Keratinocyte (primary cell): Measurements from ENCODE around the gene TIMM17B. TPM values are rescaled to one million over a fixed set of nuclear protein-coding genes. Genes with fewer than 3 reads are reported as not detected.

Source experiments
- DNase-seq: peaks from one replicate; pipeline ENCODE4 v3.0.0-alpha.2; 2011; ENCODE audit warnings: low read depth, missing footprints, low spot score
- FAIRE-seq: peaks from 2 replicates; lab custom pipeline; 2011; peaks lifted over from hg19 to GRCh38; lab: Jason Lieb, UNC
- H2AFZ ChIP-seq: 2 replicates; pipeline ENCODE4 v1.6.0; 2012; ENCODE audit warnings: low read length, control low read depth, inconsistent platforms; ENCODE audit not compliant: control insufficient read depth
- H3K27ac ChIP-seq: 2 replicates; pipeline ENCODE4 v1.5.1; 2011; ENCODE audit warnings: low read length; ENCODE audit not compliant: control insufficient read depth, insufficient read depth
- H3K27me3 ChIP-seq: 3 replicates; pipeline ENCODE4 v1.6.0; 2011; ENCODE audit warnings: low read length; ENCODE audit not compliant: control insufficient read depth, insufficient read depth; ENCODE audit errors: extremely low read depth
- H3K36me3 ChIP-seq, 2 experiments: 2 replicates in 1 of 2; 3 replicates in 1 of 2; pipeline ENCODE4 v1.5.1; 2011; ENCODE audit warnings: low read length in 2 of 2, mild to moderate bottlenecking in 1 of 2; ENCODE audit not compliant: control insufficient read depth in 2 of 2, insufficient read depth in 2 of 2; ENCODE audit errors: extremely low read depth in 1 of 2
- H3K4me1 ChIP-seq: 3 replicates; pipeline ENCODE4 v1.5.1; 2011; ENCODE audit warnings: low read length; ENCODE audit not compliant: control insufficient read depth, insufficient read depth; ENCODE audit errors: extremely low read depth
- H3K4me2 ChIP-seq: 3 replicates; pipeline ENCODE4 v1.6.0; 2011; ENCODE audit warnings: low read depth, low read length; ENCODE audit not compliant: control insufficient read depth, insufficient read depth; ENCODE audit errors: extremely low read depth
- H3K4me3 ChIP-seq, 3 experiments: fragments of 200-600 bp in 1 of 3; sonication (generic) in 1 of 3; 2 replicates in 2 of 3; 3 replicates in 1 of 3; pipeline ENCODE4 v1.5.1; 2011 to 2016; ENCODE audit warnings: low read length in 3 of 3, mild to moderate bottlenecking in 3 of 3, control low read depth in 2 of 3, inconsistent platforms in 1 of 3, low read depth in 1 of 3, mixed read lengths in 1 of 3, mixed run types in 1 of 3, moderate library complexity in 1 of 3; ENCODE audit not compliant: control insufficient read depth in 2 of 3, insufficient read depth in 2 of 3; ENCODE audit errors: extremely low read depth in 1 of 3
- H3K79me2 ChIP-seq: 2 replicates; pipeline ENCODE4 v1.6.0; 2012; ENCODE audit warnings: low read length; ENCODE audit not compliant: control insufficient read depth, insufficient read depth
- H3K9ac ChIP-seq: 3 replicates; pipeline ENCODE4 v1.6.0; 2011; ENCODE audit warnings: low read length; ENCODE audit not compliant: control insufficient read depth, insufficient read depth; ENCODE audit errors: extremely low read depth
- H3K9me1 ChIP-seq: 3 replicates; pipeline ENCODE4 v1.6.0; 2011; ENCODE audit warnings: low read length; ENCODE audit not compliant: control insufficient read depth, insufficient read depth; ENCODE audit errors: extremely low read depth
- H3K9me3 ChIP-seq: 2 replicates; pipeline ENCODE4 v1.5.1; 2012; ENCODE audit warnings: low read depth, low read length; ENCODE audit not compliant: control insufficient read depth
- H4K20me1 ChIP-seq: 3 replicates; pipeline ENCODE4 v1.6.0; 2011; ENCODE audit warnings: low read length; ENCODE audit not compliant: control insufficient read depth, insufficient read depth; ENCODE audit errors: extremely low read depth
- CTCF ChIP-seq, 3 experiments: IDR thresholded peaks in 1 of 3; conservative IDR thresholded peaks in 1 of 3; optimal IDR thresholded peaks in 1 of 3; 2 replicates in 2 of 3; 3 replicates in 1 of 3; pipeline versions ENCODE3 to v1.5.1; 2011; ENCODE audit warnings: low read length in 3 of 3, mild to moderate bottlenecking in 3 of 3, moderate library complexity in 2 of 3, control low read depth in 1 of 3, inconsistent platforms in 1 of 3; ENCODE audit not compliant: insufficient read depth in 2 of 3; ENCODE audit errors: extremely low read depth in 1 of 3
- EZH2 ChIP-seq: IDR thresholded peaks from one replicate; pipeline ENCODE4 v1.6.1; 2012; ENCODE audit warnings: inconsistent platforms, mild to moderate bottlenecking, low read length, moderate library complexity
- dilution Hi-C: fragments of 300-500 bp; cut with MboI; formaldehyde crosslinking; loops from one replicate; pipeline ENCODE4 v1.7.0; 2020; ENCODE audit warnings: low sequenced_read_pairs; ENCODE audit not compliant: extremely low pct_ligation_motif_present
- polyA plus RNA-seq, 5 experiments: library from polyadenylated mRNA; depleted of rRNA in 3 of 5; stranded (reverse) in 3 of 5; stranded (forward) in 1 of 5; unstranded in 1 of 5; fragments of >200 nt; gene quantifications; 1 replicate in 1 of 5; 2 replicates in 3 of 5; 3 replicates in 1 of 5; pipeline versions ENCODE4 v1.2.1 to v1.2.3, GENCODE V29; 2011 to 2012; ENCODE audit warnings: missing spikeins in 2 of 5, low read depth in 1 of 5, low replicate concordance in 1 of 5

TIMM17B gene
- polyA plus RNA-seq, 1 donor (not counting 4 experiments of a cell fraction or from before 2014, with no cell fraction given): 34.3 TPM

- Histone ChIP-seq H3K36me3 (no peaks in the 10 kb centered on the region), H3K9ac (peak overlapping the region; percentile 13), H3K4me1 (peaks cover 3% of the 10 kb centered on the region), H3K79me2 (peaks cover 7% of the 10 kb centered on the region), H3K4me2 (peak overlapping the region; percentile 63), H3K4me3 (peak overlapping the region; percentile 41 to 63 (median 57)), H3K27me3 (no peaks in the 10 kb centered on the region), H3K27ac (no peak overlapping the region), H3K9me3 (no peaks in the 10 kb centered on the region), H3K9me1 (no peaks in the 10 kb centered on the region), H4K20me1 (no peaks in the 10 kb centered on the region), H2AFZ (no peak overlapping the region)
- TF ChIP-seq CTCF (optimal IDR thresholded peaks at IDR 0.05 in 1 of 3, IDR thresholded peaks at IDR 0.05 in 1 of 3, conservative IDR thresholded peaks at IDR 0.05 in 1 of 3; ENCODE audit: extremely low read depth in 1 of 3, insufficient read depth in 2 of 3, low read length in 3 of 3): peak; percentile 34 to 48 (median 41)
- TF ChIP-seq EZH2: no peak
- dilution Hi-C loops: no loop called here
- DNase-seq (no peak), FAIRE-seq (peak; percentile 41)
Observed at GRCh38 chrX:48891402-48892288, 5.9 kb downstream of the TIMM17B start.

GRCh38 chrX:48890934-48891401, 6.6 kb downstream of the TIMM17B start:
- no peaks in the 10 kb centered on the region for H3K4me1 ChIP-seq
- DNase-seq (no peak), FAIRE-seq (no peak)
- peak overlapping the region; percentile 13 for H3K9ac ChIP-seq
- H3K4me3 ChIP-seq: peak overlapping the region; percentile 41 to 63 (median 57)
- dilution Hi-C loops: no loop called here
- H3K4me2 ChIP-seq: peak overlapping the region; percentile 63
- H3K79me2 ChIP-seq: peaks cover 4% of the 10 kb centered on the region
- no peaks in the 10 kb centered on the region for H3K27me3 ChIP-seq
- H3K27ac ChIP-seq: no peak overlapping the region
- H2AFZ ChIP-seq: peak overlapping the region; percentile 78
- no peaks in the 10 kb centered on the region for H3K9me1 ChIP-seq
- no peaks in the 10 kb centered on the region for H3K36me3 ChIP-seq
- TF ChIP-seq EZH2: no peak
- no peak for TF ChIP-seq CTCF (optimal IDR thresholded peaks at IDR 0.05 in 1 of 3, IDR thresholded peaks at IDR 0.05 in 1 of 3, conservative IDR thresholded peaks at IDR 0.05 in 1 of 3; ENCODE audit: extremely low read depth in 1 of 3, insufficient read depth in 2 of 3, low read length in 3 of 3)
- no peaks in the 10 kb centered on the region for H4K20me1 ChIP-seq
- no peaks in the 10 kb centered on the region for H3K9me3 ChIP-seq
